ENCODE data around the gene MT1A.

Gene MT1A

DNA sequence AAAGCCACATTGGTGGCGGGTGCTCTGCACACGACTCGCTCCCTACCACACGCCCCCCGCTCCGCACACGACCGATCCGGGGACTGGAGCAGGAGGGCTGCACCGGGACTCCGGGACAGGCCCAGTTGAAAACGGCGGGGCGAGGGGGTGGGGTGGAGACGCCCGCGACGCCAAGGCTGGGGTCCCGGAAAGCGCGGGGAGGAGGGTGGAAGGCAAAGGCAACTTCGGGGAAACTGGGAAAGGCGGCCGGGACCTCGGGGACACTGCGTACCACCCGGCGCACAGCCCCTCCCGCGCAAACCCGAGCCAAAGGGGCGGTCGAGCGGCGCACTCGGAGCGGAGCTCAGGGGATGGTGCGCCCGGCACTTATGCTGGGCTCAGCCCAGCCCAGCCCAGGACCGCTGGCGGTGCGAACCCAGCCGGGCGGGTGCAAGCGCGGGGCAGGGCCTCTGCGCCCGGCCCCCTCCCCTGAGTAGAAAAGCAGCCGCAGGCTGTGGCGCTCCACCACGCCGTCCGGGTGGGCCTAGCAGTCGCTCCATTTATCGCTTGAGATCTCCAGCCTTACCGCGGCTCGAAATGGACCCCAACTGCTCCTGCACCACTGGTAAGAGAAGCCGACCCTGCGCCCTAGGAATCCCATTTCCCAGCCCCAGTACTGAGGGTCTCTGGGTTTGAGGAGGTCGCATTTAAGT, 6.2 kb upstream of the MT1A start, which contains the start of gene MT1M:
TSS of gene MT1M (plus strand) at position 504 of the 692 bp plus-strand sequence. CDS start at position 577, 73 bp downstream.
- no peak for FAIRE-seq

DNA sequence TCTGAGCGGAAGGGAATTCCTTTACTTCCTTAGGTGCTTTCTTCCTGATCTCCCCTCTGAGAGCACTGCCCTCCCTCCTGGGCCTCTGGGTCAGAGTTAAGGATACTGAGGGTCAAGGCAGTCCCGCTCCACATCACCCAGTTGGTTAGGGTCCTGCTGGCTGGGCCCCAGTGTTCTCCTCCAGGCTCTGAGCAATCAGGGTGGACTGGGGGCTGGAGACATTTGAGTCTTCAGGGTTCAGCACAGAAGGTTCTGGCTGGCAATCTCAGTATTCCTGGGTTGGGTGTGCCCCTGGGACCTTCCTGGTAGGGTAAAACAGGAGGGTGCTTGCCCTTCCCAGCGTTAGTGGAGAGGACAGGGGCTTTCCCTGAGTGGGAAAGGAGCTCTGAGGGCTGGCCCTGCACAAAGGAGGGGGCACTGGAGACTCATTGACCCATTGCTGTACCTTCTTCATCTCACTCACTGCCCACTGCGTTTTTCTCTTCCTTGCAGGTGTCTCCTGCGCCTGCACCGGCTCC, 5.6 kb upstream of the MT1A start:
- FAIRE-seq: no peak

- no peak for FAIRE-seq
Observed at GRCh38 chr16:56633535-56633934, 4.9 kb upstream of the MT1A start.

GRCh38 chr16:56634715-56635440, 3.6 kb upstream of the MT1A start:
- no peak for FAIRE-seq

DNA sequence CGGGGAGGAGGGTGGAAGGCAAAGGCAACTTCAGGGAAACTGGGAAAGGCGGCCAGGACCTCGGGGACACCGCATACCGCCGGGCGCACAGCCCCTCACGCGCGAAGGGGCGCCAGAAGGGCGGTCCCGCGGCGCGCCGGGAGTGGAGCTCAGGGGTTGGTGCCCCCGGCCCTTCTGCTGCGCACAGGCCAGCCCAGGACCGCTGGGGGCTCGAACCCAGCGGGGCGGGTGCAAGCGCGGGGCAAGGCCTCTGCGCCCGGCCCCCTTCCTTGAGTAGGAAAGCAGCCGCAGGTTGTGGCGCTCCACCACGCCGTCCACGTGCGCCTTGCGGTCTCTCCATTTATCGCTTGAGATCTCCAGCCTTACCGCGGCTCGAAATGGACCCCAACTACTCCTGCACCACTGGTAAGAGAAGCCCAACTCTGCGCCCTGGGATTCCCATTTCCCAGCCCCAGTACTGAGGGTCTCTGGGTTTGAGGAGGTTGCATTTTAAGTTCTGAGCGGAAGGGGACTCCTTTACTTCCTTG, 3.0 kb upstream of the MT1A start:
- FAIRE-seq: no peak

- no peak for FAIRE-seq
Observed at GRCh38 chr16:56636616-56637413, 1.7 kb upstream of the MT1A start.

DNA sequence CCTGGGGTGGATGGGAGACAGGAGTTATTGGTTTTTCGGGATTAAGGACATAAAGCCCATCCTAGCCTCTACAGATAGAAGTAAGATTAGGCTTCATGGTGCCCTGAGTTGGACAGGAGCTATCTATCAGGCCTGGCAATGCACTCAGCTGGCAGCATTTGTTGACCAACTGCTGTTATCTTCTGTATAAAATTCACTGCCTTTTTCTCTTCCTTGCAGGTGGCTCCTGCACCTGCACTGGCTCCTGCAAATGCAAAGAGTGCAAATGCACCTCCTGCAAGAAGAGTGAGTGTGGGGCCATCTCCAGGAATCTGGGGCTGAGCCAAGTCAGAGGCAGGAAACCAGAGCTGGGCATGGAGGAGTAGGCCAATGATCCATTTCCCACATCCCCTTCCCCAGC, 579 bp downstream of the MT1A start:
- no peak for FAIRE-seq

GRCh38 chr16:56640076-56640475, 1.6 kb downstream of the MT1A start:
- no peak for FAIRE-seq

- no peak for FAIRE-seq
Observed at GRCh38 chr16:56641166-56641565, 2.7 kb downstream of the MT1A start.

- FAIRE-seq: no peak
Observed at GRCh38 chr16:56643080-56643778, 4.8 kb downstream of the MT1A start.

- FAIRE-seq: no peak
Observed at GRCh38 chr16:56643833-56644232, 5.4 kb downstream of the MT1A start.

GRCh38 chr16:56645311-56645710, 6.8 kb downstream of the MT1A start:
- FAIRE-seq: no peak

DNA sequence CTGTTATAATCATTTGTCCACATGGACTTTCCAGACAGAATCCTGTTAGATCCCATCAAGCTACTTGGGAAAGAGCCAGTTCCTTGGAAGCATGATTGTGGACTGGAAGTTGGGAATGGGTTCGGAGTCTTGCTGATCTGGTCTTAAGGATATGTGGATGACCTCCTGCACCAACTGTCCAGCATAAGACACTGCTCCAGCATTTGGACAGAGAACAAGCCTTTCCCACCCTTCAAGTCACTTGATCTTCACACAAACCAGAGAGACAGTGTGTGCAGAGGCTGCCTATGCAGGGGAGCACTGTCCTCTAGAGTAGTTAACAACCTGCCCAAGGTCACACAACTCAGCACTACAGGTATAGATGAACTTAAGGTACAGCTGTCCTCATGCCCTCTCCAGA, 7.4 kb downstream of the MT1A start:
- FAIRE-seq: no peak

DNA sequence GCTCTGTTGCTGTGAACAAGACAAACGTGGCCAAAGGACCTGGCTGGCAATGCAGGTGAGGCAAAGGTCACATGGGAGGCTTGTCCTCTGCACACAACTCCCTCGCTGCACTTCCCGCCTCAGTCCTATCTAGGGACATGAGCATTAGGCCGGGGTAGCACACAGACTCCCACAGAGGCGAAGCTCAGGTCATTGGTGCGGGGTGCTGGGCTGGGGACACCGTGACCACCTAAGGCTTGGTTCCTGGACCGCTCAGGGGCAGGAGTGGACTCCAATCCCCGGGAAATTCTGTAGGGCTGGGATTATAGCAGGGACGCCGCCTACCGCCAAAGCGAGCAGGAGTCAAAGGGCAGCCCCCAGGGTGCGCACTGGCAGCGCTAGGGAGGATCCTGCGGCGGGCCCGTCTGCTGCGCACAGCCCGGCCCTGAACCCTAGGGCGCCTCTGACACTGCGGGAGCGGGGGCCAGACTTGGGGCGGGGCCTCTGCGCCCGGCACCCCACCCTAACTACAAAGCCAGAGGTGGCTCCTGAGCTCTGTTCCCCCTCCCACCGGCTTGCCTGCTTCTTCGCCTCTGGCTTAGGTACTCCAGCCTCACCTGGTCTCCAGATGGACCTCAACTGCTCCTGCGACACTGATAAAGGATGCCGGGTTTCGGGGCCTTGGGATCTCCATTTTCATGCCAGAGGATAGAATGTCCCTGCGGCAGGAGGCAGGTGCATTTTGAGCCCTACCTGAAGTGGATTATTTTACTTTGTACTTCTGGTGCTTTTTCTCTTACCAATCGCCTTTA, 9.4 kb downstream of the MT1A start:
- no peak for FAIRE-seq

DNA sequence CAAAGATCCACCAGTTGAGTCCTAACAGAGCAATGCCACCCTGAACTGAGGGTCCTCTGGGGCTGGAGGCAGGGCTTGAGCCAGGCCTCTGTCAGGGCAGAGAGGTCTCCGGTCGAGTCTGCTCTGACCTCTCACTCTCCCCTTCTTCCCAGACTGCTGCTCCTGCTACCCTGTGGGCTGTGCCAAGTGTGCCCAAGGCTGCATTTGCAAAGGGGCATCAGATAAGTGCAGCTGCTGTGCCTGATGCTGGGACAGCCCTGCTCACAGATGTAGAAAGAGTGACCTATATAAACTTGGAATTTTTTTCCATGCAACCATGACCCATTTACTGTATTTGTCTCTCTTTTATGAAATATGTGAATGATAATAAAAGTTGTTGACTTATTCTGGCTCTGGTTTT, 10.8 kb downstream of the MT1A start:
- FAIRE-seq: no peak

- no peak for FAIRE-seq
Observed at GRCh38 chr16:56649820-56650219, 11.4 kb downstream of the MT1A start.

DNA sequence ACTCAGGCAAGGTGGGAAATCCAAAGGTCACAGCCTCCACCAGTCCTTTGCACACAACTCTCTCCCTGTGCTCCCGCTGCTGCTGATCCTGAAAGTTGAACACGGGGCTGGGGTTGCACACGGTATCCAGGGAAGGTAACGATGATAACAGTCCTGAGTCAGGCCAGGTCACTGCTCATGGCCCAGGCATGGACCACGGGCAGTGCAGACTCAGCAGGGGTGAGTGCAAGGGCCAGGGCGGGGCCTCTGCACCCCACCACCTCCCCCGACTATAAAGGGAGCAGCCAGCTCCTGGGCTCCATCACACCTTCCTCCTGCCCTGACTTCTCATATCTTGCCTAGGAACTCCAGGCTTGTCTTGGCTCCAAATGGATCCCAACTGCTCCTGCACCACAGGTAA, 13.1 kb downstream of the MT1A start, which contains the start of gene MT1B:
TSS of gene MT1B (plus strand) at position 301 of the 400 bp plus-strand sequence. CDS start at position 369, 68 bp downstream.
- FAIRE-seq: no peak

- no peak for FAIRE-seq
Observed at GRCh38 chr16:56652600-56652999, 14.1 kb downstream of the MT1A start.

GRCh38 chr16:56653218-56653617, 14.8 kb downstream of the MT1A start:
- FAIRE-seq: no peak

DNA sequence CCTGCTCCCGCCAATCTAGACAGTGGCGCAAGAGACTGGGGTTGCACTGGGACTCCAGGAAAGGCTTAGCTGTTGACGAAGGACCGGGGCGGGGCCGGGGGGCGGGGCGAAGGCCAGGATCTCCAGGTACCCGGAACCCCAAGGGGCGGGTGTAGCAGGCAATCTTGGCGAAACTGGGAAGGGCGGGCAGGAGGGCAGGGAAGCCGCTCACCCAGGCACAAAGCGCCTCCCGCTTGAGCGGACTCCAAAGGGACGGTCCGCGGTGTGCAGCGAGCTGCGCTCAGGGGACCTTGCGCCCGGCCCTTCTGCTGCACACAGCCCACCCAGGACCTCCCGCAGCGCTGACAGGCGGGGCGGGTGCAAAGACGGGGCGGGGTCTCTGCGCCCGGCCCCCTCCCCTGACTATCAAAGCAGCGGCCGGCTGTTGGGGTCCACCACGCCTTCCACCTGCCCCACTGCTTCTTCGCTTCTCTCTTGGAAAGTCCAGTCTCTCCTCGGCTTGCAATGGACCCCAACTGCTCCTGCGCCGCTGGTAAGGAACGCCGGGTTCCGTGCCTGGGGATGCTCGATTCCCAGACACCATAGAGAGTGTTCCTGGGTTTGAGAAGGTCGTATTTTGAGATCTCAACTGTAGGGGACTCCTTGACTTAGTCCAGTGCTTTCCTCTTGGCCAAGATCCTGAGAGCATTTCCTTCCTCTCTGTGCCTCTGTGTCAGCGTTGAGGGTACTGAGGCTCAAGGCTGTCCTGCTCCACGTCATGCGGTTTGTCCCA, 19.3 kb downstream of the MT1A start, which contains the start of gene MT1F:
TSS of gene MT1F (plus strand) at position 405 of the 772 bp plus-strand sequence. CDS start at position 505, 100 bp downstream.
- no peak for FAIRE-seq
